Tibial nerve (tissue), 4 donors: ENCODE results near the gene USP16. TPM values are rescaled to one million over a fixed set of nuclear protein-coding genes. Genes with fewer than 3 reads are reported as not detected.
A peak's percentile ranks its signal among the peaks of the same experiment; 100 is the strongest.

Source experiments
- DNase-seq, 2 donors: peaks; one replicate each; pipeline ENCODE4 v3.0.0-alpha.2; 2019; ENCODE audit warnings: low spot score in 2 of 2
- H3K27ac ChIP-seq, 4 donors: fragments of 200-600 bp; sonication (generic) in 3 of 4; one replicate each; pipeline ENCODE4 v1.5.1; 2017 to 2019; ENCODE audit warnings: mild to moderate bottlenecking in 1 of 4
- H3K27me3 ChIP-seq, 2 donors: fragments of 200-600 bp; sonication (generic) in 1 of 2; one replicate each; pipeline versions ENCODE4 v1.5.1 to v1.6.0; 2017 to 2019
- H3K36me3 ChIP-seq, 3 donors: fragments of 200-600 bp; sonication (generic); one replicate each; pipeline ENCODE4 v1.5.1; 2018 to 2019
- H3K4me1 ChIP-seq, 4 donors: fragments of 200-600 bp; sonication (generic) in 3 of 4; one replicate each; pipeline ENCODE4 v1.5.1; 2017 to 2019
- H3K4me3 ChIP-seq, 4 donors: fragments of 200-600 bp; sonication (generic) in 3 of 4; one replicate each; pipeline ENCODE4 v1.5.1; 2017 to 2019; ENCODE audit warnings: mild to moderate bottlenecking in 1 of 4, moderate library complexity in 1 of 4
- H3K9me3 ChIP-seq, 4 donors: fragments of 200-600 bp; sonication (generic) in 3 of 4; one replicate each; pipeline ENCODE4 v1.5.1; 2017 to 2019
- CTCF ChIP-seq, 5 experiments: fragments of 200-600 bp in 3 of 5; fragments of 450-650 bp in 2 of 5; sonication (generic) in 3 of 5; IDR thresholded peaks; one replicate each; pipeline ENCODE4 v1.5.1; 2016 to 2019; ENCODE audit warnings: antibody characterized with exemption in 5 of 5, mild to moderate bottlenecking in 3 of 5, moderate library complexity in 2 of 5
- EP300 ChIP-seq, 2 donors: sonication (generic); formaldehyde crosslinking; IDR thresholded peaks; one replicate each; pipeline ENCODE4 v1.6.1; 2017; ENCODE audit warnings: antibody characterized with exemption in 2 of 2, mild to moderate bottlenecking in 1 of 2
- POLR2A ChIP-seq, 2 donors: fragments of 450-650 bp; IDR thresholded peaks; one replicate each; pipeline ENCODE4 v1.6.1; 2017; ENCODE audit warnings: antibody characterized with exemption in 2 of 2, mild to moderate bottlenecking in 2 of 2, moderate library complexity in 2 of 2
- WGBS, 2 donors: methylation state at CpG; one replicate each; pipeline ENCODE4 v1.1.5; 2018; 5-methylcytosine and 5-hydroxymethylcytosine counted together
- total RNA-seq, 4 donors: library from RNA; depleted of rRNA; stranded (reverse); fragments of >200 nt; gene quantifications; one replicate each; pipeline ENCODE4 v1.1.0, GENCODE V29; 2016

USP16 gene
- total RNA-seq, 4 donors from 2014 or later, result 29.2 to 43.1 (median 33.8) TPM

GRCh38 chr21:29030909-29031308, 6.4 kb downstream of the USP16 start:
- no peak for TF ChIP-seq CTCF (IDR thresholded peaks at IDR 0.05)
- TF ChIP-seq EP300 (IDR thresholded peaks at IDR 0.05), result no peak
- no peak for TF ChIP-seq POLR2A (IDR thresholded peaks at IDR 0.05)
- Histone ChIP-seq H3K9me3 (no peaks in the 10 kb centered on the region), H3K36me3 (peaks cover 0 to 58% (median 8%) of the 10 kb centered on the region in 3 donors), H3K27me3 (no peaks in the 10 kb centered on the region), H3K4me3 (no peak overlapping the region), H3K27ac (no peak overlapping the region), H3K4me1 (peaks cover 0 to 41% (median 6%) of the 10 kb centered on the region in 4 donors)
- DNase-seq, result no peak
- WGBS, 2 donors, result 86 to 90% methylated on average over 1 of the region's 1 CpG

- DNase-seq, result no peak
- H3K4me1 ChIP-seq, result peaks cover 0 to 25% (median 0%) of the 10 kb centered on the region in 4 donors
- no peaks in the 10 kb centered on the region for H3K9me3 ChIP-seq
- H3K27me3 ChIP-seq, result no peaks in the 10 kb centered on the region
- H3K27ac ChIP-seq, result peak overlapping the region in 2 of 4 donors; percentile 53 to 77
- no peak overlapping the region for H3K4me3 ChIP-seq
- H3K36me3 ChIP-seq, result peaks cover 0 to 80% (median 8%) of the 10 kb centered on the region in 3 donors
- TF ChIP-seq EP300 (IDR thresholded peaks at IDR 0.05), result no peak
- TF ChIP-seq CTCF (IDR thresholded peaks at IDR 0.05), result no peak
- no peak for TF ChIP-seq POLR2A (IDR thresholded peaks at IDR 0.05)
- WGBS, 2 donors, result 50 to 64% methylated on average over 4 of the region's 4 CpGs
Measured at GRCh38 chr21:29033301-29033700, 8.8 kb downstream of the USP16 start.

- TF ChIP-seq EP300 (IDR thresholded peaks at IDR 0.05) (no peak), POLR2A (IDR thresholded peaks at IDR 0.05) (no peak), CTCF (IDR thresholded peaks at IDR 0.05) (no peak)
- 27 to 51% methylated on average over 3 of the region's 3 CpGs for WGBS, 2 donors
- peaks cover 0 to 84% (median 8%) of the 10 kb centered on the region in 3 donors for H3K36me3 ChIP-seq
- no peak for DNase-seq
- H3K27me3 ChIP-seq, result no peaks in the 10 kb centered on the region
- H3K4me3 ChIP-seq, result no peak overlapping the region
- peaks cover 0 to 25% (median 0%) of the 10 kb centered on the region in 4 donors for H3K4me1 ChIP-seq
- no peaks in the 10 kb centered on the region for H3K9me3 ChIP-seq
- peak overlapping the region in 2 of 4 donors; percentile 53 to 77 for H3K27ac ChIP-seq
Measured at GRCh38 chr21:29033871-29034270, 9.4 kb downstream of the USP16 start.

- WGBS, 2 donors, result 29 to 71% methylated on average over 1 of the region's 1 CpG
- no peak for DNase-seq
- Histone ChIP-seq H3K27me3 (no peaks in the 10 kb centered on the region), H3K27ac (peak overlapping the region in 3 of 4 donors; percentile 17 to 77 (median 53)), H3K36me3 (peaks cover 0 to 85% (median 8%) of the 10 kb centered on the region in 3 donors), H3K4me1 (peaks cover 0 to 21% (median 0%) of the 10 kb centered on the region in 4 donors), H3K4me3 (no peak overlapping the region), H3K9me3 (no peaks in the 10 kb centered on the region)
- TF ChIP-seq CTCF (IDR thresholded peaks at IDR 0.05) (no peak), POLR2A (IDR thresholded peaks at IDR 0.05) (no peak), EP300 (IDR thresholded peaks at IDR 0.05) (no peak)
Measured at GRCh38 chr21:29034678-29035077, 10.2 kb downstream of the USP16 start.

GRCh38 chr21:29052224-29052623, 27.8 kb downstream of the USP16 start:
- Histone ChIP-seq H3K4me3 (no peak overlapping the region), H3K9me3 (no peaks in the 10 kb centered on the region), H3K27ac (no peak overlapping the region), H3K27me3 (no peaks in the 10 kb centered on the region), H3K4me1 (no peaks in the 10 kb centered on the region), H3K36me3 (peaks cover 4 to 96% (median 5%) of the 10 kb centered on the region in 3 donors)
- WGBS, 2 donors, result 96 to 97% methylated on average over 5 of the region's 5 CpGs
- DNase-seq, result no peak
- TF ChIP-seq CTCF (IDR thresholded peaks at IDR 0.05) (no peak), EP300 (IDR thresholded peaks at IDR 0.05) (no peak), POLR2A (IDR thresholded peaks at IDR 0.05) (no peak)
